CD4-positive, alpha-beta T cell treated with Interleukin-6 for 4 hours (primary cell): ENCODE data around the gene CFAP58.

Experiments
- DNase-seq: peaks from one replicate; pipeline ENCODE4 v3.0.0-alpha.2; 2020; ENCODE audit warnings: mixed read lengths

Gene CFAP58

DNA sequence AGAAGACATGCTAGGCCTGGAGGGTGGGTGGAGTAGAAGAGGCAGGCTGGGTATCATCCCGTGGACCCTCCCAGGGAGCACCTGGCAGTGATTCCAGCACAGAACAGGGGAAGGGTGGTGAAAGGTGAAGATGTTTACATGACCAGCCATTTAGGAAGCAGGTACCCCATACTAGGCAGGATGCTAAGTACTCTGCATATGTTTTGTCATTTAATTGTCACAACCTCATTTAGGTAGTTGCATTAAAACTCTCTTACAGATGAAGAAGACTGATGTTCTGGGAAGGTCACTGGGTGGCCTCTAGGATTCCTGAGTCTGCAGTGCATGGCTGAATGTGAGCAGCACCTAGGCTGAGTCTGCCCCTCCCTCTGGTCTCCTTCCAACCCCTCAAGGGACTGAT, 30.5 kb upstream of the CFAP58 start:
- DNase-seq, result no peak

DNA sequence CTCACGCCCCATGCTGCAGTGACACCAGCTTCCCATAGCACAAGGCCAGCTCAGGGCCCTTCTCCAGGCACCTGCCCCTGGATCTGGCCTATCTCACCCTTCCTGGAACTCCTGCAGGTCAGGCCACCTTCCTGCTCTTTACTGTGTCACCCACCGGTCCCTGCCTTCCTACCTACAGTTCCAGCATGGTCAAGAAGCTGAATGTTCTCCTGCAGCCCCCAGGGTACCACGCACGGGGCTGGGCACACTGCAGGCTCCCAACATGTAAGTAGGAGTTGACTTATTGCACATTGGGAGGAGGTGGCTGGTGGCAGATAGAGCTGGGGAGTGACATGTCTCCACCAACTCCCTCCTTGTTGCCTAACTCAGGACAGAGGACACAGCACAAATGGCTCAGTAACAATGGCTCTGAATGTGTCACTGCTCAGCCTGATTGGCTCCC, 29.9 kb upstream of the CFAP58 start:
- no peak for DNase-seq

DNA sequence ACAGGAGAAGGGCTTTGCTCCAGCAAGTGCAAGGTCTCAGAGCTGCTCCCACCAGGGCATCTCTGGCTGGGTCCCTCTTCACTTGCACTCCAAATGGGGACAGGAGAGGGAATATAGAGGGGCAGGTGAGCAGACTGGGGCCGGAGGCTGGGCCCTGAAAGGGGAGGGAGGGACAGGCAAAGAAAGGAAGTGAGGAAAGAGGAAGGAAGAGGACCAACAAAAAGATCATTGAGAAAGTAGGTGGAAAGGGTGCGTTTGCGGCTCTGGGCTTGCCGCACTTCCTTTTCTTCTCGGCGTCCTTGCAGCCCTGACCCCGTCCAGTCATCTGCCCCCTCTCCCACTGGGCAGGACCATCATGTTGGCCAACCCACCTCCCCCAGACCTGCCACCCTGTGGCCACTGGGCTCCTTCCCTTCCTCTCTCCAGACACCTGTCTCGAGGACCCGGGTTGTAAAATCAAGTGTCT, 29.4 kb upstream of the CFAP58 start:
- DNase-seq, result no peak

DNA sequence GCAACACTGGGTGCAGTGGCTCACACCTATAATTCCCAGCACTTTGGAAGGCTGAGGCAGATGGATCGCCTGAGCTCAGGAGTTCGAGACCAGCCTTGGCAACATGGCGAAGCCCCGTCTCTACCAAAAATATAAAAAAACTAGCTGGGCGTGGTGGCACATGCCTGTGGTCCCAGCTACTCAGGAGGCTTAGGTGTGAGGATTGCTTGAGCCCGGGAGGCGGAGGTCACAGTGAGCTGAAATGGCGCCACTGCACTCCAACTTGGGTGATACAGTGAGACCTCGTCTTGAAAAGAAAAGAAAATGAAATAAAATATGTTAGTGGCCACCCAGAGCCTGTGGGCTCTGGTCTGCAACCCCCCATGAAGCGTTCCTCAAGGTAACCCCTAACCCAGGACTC, 28.7 kb upstream of the CFAP58 start:
- DNase-seq, result no peak

DNA sequence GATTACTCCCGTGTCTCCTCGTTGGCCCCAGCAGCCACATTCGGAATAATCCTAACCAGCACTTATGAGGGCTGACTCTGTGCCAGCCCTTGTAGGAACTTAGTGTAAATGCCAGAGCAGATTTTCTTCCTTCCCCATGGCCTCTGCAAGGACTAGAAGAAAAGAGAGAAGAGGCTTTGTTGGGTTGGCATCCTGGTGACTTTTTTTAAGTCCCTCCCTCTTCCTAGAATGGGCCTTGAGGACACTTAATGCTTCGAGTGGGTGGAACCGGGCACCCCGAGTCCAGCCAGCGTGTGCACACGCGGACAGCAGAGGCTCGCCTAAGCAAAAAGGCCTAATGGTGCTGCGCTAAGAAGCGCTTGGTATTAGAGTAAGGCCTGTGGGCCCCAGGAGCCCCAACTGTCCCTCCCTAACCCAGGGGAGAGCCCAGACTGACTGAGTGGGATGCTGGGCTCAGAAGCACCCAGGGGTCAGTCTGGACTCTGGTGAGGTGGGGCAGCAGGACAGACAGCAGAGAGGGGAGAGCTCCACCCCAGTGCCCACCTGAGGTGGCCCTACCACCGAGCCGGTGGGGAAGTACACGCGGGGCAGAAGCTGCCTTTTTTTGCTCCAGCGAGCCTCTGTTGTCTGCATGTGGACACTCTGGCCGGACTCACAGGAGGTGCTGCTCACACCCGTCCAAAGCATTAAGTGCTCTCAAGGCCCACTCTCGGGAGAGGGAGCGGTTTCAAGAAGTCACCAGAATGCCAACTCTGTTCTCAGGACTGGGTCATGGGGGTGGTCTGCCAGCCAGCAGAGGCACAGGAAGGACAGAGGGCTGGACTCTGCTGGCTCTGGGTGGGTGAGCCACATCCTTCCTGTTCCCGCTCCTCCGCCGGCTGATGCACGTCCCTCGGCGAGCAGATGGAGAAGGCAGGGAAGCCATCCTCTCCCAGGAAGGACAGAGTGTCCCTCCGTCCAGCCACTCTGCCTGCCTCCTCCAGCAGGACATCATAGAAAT, 27.9 kb upstream of the CFAP58 start:
- no peak for DNase-seq

DNA sequence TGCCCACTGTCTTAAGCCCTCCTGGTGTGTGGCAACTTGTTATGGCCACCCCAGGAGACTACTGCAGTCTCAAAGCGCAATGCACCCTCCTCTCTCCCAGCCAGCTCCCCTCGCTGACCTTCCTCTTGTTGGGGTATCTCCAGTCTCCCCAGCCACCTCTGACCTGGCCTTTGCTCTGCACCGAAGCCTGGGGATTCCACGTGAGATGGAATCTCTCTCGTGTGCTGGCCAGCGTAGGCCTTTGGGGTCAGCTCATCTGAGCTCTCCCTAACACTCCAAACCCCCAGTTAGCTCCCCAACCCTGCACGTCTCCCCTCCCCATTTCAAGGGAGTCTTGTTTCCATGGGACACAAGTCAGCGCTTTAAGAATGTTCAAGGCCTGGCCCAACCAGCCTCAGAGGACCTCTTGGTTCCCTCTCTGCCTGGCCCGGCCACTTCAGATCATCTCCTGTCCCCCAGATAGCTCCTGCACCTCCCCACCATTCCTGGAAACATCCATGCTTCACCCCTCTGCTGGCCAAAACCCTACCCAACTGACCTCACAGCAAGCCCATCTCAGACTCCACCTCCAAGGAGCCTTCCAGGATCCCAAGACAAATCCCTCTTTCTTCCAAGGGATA, 26.5 kb upstream of the CFAP58 start:
- no peak for DNase-seq

DNA sequence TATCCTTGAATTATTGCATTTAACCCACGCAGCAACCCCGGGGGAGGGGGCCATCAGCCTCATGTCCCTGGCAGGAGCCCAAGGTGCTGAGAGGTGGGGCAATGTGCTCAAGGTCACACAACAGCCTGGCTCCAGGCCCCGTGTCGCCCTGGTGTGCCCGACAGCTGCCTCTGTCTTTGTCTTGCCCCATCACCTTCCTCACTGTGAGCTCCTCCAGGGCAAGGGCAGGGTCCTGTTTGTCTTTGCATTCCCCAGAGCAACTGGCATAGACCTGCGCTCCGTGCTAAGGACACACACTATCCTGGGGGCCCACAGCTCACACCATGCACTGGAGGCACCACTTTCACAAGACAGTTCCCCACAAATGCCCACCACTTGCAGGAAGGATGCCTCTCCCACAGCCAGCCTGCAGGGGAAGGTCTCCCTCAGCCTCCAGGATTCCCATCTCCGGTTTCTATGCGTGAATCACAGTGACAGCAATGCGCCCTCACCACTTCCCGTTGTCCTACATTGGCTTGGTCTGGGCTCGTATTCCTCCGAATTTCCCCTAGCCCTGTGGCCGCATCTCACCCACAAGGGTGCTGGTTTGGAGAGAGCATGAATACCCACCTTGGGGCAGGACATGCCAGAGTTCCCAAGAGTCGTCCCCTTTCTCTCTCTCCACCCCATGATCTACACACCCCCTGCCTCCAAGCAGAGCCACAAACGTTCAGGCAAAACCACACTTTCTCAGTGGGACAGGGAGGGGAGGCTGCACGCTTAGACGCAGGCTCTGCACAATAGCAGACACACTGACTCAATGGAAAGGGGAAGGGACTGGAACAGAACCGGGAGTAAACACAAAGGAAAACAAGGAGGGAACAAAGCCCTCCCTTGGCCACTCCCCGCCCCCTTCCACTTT, 25.6 kb upstream of the CFAP58 start:
- peak; percentile 21 for DNase-seq

DNA sequence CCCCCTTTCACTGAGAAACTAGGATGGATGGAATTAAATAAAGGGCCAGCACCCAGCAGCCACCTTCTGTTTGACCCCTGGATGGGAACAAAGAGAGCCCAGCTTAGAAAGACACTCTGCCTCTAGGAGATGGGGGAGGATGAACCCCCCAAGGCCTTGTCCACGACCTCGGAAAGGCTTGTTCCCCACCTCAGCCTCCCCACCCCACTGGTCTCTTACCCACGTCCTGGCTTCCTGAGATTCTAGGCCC, 25.1 kb upstream of the CFAP58 start:
- no peak for DNase-seq

DNA sequence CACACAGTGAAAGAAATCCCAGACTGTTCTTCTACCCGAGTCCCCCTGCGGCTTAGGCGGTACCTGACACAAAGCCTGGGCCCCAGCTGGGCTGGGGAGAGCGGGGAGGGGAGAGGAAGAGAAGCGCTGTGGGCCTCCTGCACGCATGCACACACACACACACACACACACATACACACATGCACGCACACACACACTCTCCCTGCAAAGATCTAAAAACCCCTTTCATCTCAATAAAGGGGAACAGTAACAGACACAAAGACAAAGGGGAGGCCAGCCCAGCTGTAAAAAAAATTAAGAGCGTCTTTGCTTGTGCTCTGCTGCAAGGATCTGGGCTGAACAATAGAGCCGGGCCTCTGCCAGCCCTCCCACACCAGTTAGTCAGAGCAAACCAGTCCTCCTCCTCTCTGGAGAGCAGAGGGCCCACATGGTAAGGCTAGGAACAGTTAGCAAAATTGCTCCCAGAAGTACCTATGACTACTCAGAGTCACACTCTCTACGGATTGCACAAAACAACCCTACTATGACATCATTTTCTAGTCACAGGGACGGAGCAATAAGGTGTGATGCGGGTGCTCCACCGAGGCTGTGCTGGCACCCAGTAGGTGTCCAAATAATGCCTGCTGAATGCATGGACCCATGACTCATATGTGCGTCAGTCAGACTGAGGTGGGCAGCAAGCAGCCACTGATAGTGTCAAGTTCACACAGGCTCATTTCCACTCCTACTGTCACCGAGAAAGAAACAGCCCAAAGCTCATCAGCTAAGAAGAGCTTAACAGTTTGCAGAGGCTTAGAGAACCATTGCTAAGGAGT, 24.5 kb upstream of the CFAP58 start:
- peak; percentile 82 for DNase-seq

DNA sequence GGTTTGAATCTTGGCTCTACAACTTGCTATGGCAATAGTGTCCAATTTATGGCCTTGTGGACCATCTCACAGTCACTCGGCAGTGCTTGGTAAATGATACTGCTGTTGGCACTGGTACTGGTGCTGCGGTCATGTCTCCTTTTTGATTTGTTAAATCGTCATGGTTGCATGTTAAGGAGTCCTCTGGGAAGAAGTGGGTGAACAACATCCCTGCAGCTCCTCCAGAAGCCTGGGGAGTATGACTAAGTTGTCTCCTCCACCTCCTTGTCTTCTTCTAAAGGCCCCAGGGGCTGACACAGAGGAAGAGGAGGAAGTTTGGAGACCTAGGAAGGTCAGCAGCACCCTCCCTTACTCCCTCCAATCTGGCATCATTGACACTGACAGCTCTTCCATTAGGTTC, 23.9 kb upstream of the CFAP58 start:
- DNase-seq, result no peak

DNA sequence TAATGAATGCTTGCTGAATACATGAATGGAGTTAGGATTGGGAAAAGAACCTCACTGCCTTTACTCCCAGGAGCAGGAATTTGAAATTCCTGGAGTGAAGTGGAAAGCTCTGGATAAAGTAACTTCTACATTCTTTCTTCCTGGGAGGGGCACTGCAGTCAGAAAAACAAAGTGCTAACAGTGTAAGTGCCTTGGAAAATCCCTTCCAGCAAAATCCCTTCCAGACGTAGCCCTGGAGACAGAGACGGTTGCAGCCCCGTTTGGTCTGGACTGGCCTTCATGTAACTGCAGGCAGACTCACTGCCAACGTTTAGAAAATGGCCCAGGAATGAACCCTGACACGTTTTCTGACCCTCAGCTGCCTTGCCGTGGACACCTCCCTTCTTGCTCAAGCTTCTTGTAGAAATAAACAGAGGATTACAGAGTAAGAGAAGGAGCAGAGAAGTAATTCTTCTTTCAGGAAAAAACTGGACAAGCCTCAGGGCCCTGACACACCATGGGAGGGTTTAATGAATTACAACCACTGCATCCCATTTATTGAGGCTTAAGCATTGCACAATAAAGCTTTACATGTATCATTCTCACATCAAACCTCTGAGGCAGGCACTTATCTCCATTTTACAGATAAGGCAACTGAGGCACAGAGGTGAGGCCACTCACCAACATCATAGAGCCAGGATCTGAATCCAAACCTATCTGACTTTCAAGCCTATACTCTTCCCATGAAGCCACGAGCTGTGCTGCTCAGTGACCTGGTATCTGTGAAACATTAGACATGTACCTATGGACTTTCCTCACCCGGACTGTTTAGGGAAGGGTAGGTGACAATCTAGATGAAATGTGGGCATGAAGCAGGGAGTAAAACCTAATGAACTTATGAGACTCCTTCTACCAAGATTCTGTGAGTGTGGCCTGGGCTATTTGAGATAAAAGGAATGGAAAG, 23.2 kb upstream of the CFAP58 start:
- no peak for DNase-seq

DNA sequence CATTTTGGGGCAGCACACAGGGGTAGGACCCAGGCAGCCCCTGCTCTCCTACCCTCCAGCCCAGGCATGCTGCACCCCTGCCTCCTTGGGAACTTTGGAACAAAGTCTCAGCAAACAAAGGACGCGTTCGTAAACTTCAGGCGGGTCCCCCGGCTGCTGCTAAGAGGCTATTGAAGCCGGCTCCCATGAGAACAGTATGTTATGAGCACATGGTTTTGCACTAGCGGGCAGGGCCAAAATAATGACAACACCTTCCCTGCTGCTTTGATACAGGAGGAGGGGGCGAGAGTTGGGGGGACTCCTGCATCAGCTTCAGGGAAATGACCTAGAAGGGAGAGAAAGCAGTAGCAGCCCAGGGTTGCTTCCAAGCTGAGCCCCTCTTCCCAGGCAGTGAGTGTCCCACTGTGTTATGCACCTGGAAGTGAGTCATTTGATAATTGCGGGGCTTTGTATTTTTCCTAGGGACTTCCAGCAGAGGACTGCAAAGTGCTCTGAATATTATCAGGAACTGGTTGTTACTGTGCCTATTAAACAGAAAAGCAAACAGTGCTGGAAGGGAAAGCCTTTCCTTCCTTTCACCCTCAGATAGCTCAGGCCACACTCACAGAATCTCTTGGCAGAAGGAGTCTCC, 22.3 kb upstream of the CFAP58 start:
- no peak for DNase-seq

DNA sequence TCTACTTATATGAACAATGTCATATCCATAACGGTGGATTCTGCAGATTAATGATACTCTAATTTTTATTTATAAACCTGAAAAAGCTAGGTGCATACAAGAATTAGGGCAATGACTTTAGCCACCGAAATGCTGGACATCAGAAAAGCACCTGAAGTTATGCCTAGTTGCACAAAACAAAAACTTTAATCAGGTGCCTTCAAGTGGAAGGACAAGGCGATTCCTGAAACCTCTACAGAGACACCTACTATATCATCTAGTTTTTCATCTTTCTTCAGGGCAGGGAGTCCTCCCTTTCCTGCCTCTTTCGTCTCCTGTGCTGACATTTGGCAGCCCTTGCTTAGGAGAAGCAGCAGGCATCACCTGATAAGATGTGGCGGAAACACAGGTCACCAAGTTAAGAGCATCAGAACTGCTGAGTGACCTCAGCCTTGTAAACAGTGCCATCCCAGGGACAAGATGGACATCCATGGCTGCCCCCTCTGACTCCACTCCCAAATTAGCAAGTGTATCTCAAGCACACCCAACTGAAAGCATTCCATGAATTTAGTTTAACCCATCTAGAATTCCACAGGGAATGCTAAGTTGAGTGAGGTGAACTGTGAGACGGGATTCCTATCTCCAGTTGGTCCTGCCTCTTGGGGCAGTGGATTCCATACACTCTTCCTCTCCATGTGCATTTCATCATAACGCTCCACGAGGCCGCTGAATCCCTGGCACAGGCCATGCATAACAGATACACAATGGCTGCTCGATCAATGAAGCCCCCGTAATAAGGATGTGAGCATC, 21.2 kb upstream of the CFAP58 start:
- no peak for DNase-seq

DNA sequence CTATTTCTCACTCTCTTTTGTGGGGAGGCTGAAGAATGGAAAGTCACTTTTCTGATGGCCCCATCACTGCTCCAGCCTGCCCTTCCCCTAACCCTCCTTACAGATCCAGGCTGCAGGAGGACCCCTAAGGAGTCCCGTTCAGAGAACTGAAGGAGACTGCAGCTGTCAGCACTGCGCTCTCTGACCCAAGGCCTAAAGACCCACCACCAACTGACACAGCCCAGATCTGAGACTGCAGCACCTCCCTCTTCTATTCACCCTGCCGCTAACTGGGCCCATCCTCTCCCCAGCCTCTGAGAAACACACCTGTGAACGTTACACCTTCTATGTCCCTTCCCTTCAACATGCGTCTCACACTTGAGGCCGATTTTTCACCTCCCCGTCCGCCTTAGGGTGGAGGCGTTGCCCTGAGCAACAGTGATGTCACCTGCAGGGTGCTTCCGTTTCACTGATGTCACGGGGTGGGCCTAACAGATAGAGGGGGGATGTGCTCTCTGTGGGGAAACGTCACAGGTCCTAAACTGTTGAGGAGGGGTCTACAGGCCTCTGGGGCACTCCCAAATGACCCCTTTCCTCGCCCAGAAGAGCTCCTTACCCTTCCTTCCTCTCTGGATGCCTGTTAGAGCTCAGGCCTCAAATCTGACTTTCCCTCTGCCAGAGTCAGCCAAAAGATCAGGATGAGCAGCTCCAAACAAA, 20.5 kb upstream of the CFAP58 start:
- DNase-seq, result peak; percentile 68

DNA sequence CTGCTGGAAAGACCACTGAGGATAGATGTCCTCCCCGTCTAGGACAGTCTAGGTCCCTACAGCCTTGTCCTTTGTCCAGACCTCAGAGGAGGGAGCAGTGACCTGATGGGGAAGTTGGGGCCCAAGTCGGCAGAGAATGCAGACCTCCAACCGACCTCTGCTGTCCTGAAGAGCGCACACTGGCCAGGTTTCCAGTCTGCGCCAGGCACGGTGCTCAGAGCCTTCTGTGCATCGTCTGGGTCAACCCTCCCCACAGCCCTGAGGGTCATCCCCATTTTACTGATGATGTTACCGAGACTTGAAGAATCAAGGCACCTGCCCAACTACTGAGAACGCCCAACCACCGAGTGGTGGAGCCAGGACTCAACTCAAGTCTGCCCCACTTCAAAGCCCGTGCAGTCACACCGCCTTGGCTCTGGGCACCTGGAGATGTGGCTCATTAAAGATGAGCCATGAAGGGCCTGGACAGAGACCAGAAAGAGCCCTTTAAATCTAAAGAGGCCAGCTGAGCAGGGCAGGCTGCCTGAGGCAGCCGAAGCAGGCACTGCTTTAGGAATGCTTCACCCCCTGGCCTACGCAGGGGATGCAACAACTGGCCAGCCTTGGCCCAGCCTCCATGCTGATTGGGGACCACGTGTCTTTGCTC, 19.8 kb upstream of the CFAP58 start:
- DNase-seq, result no peak

DNA sequence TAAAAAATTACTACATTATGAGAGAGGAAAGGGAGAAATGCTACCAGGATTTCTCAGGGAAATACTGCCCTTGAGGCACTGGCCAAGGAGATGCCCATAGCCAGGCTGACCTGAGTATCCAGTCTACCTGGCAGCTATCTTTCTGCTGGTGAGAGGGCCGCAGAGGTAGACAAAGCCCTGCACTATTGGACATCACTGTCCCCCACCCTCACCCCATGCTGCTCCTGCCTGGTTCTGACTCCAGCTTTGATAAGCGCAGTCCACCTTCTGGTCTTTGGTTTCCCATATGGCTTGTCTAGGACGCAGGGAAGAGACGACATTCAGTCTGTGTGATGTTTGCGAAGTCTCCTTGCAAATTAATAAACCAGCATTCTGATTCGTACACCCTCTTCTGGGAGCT, 19.1 kb upstream of the CFAP58 start:
- no peak for DNase-seq

DNA sequence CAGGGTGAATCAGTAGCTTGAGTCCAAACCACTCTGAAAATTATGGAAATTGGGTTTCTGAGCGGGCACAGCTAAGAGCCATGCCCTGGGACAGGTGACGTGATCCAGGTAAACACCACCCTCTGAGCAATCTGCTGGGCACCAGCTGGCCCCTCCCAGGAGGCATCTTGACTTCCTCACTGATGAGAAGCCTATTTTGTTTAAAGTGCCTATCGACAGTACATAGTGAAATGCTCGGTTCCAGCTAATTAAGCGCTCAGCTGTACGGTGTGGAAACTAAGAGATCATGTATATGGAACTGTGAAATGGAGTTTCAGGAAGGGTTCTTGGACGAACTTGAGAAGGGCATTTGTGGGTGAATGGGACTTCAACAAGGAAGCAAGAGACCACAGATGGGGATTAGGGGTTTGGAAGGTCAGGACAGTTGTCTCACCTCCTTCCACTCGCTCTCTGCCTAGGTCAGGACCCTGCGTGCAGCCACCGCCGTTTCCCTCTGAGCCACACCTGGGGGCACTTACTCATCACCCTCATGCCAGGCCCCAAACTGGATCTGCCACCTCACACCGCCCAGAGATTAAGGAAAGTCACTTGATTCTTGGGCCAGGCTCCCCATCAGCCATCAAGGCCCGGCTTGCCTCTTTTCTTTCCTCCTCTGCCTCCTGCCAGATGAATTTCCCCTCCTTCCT, 18.5 kb upstream of the CFAP58 start:
- DNase-seq, result peak; percentile 42

DNA sequence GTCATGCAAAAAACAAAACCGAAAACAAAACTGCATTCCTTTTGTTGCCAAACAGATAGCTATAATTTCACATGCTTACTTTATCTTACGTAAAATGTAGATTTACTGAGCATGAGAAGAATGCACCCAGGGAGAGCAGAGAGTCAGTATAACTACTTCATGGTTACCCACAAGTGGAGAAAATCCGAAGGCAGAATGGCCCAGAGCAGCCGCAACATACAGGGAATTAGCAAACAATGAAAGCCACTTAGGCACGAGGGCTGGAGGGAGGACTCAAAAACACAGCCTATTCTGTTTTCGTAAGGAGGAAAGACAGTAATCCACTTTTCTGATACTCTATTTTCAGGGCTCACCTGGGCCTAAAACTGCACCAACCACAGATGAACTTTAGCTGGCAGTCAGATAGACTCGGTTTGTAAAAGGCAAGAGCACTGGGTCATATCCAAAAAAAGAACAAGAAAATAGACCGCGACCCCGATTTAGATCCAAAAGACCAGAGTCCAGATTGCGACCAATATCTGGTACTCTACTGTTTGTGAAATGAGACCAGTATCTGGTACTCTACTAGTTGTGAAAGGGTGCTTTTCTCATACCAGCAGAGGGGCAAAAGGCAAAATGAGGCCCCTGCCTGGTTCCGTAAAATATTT, 16.7 kb upstream of the CFAP58 start:
- no peak for DNase-seq
